Activated T-helper 1 cell treated with anti-CD3 and anti-CD28 coated beads, Interleukin-12 subunit alpha, Interleukin-12 subunit beta, Interleukin-2, Interleukin-4 antibody, amounts not matched to agents 30 ng/mL and 10 ng/mL and 1 ng/mL, durations not matched to agents 14 hours and 24 hours and 36 hours (primary cell): ENCODE results near the gene FAM83C. TPM values are rescaled to one million over a fixed set of nuclear protein-coding genes. Genes with fewer than 3 reads are reported as not detected.

Experiments
- DNase-seq: peaks from one replicate; pipeline ENCODE4 v3.0.0; 2021; ENCODE audit warnings: low spot score
- H3K27ac Mint-ChIP-seq: one replicate; pipeline ENCODE4 v1.8.0; 2021; ENCODE audit warnings: mild to moderate bottlenecking, mixed read lengths
- H3K27me3 Mint-ChIP-seq: one replicate; pipeline ENCODE4 v1.8.0; 2022; ENCODE audit warnings: mild to moderate bottlenecking, moderate library complexity, mixed read lengths; ENCODE audit not compliant: insufficient read depth
- H3K36me3 Mint-ChIP-seq: one replicate; pipeline ENCODE4 v1.8.0; 2021; ENCODE audit warnings: low read depth, mixed read lengths
- H3K4me1 Mint-ChIP-seq: one replicate; pipeline ENCODE4 v1.8.0; 2021; ENCODE audit warnings: low read depth, mixed read lengths
- H3K4me3 Mint-ChIP-seq: one replicate; pipeline ENCODE4 v1.8.0; 2021; ENCODE audit warnings: mild to moderate bottlenecking, moderate library complexity, mixed read lengths
- H3K9me3 Mint-ChIP-seq: one replicate; pipeline ENCODE4 v1.8.0; 2021; ENCODE audit warnings: mixed read lengths
- intact Hi-C: fragments of 100-400 bp; cut with micrococcal nuclease; formaldehyde crosslinking; loops from one replicate; pipeline ENCODE4 v1.15.1; 2024
- total RNA-seq: library from RNA; stranded (reverse); gene quantifications from 2 replicates; pipeline ENCODE4 v1.2.3, GENCODE V29; 2022

The FAM83C gene
- total RNA-seq, 1 donor from 2014 or later = not detected

GRCh38 chr20:35314816-35315631, 22.8 kb upstream of the FAM83C start:
- Mint-ChIP-seq H3K27me3 (no peaks in the 10 kb centered on the region), H3K9me3 (no peaks in the 10 kb centered on the region), H3K4me1 (peaks cover 61% of the 10 kb centered on the region), H3K27ac (peak overlapping the region; percentile 65), H3K4me3 (no peak overlapping the region), H3K36me3 (peaks cover 20% of the 10 kb centered on the region)
- intact Hi-C loops = no loop called here
- DNase-seq = no peak

DNA sequence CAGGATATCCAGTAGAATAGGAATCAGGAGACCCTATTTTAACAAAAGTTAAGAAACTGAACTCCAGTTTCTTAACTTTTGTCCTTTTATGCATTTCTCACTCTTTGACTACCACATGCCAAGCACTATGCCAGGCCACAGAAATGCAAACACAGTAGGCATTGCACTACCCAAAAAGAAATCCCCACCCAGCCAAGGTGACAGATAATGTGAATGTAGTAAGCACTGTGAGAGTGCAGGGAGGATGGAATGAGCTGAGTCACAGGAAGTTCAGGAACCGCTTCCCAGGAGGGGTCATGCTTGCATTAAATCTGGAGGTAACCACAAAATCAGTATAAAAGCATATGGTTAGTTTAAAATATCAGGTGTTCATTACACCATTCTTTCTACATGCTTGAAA, 20.1 kb upstream of the FAM83C start:
- peak overlapping the region; percentile 72 for H3K27ac Mint-ChIP-seq
- no peaks in the 10 kb centered on the region for H3K9me3 Mint-ChIP-seq
- no peaks in the 10 kb centered on the region for H3K27me3 Mint-ChIP-seq
- no peak for DNase-seq
- peaks cover 25% of the 10 kb centered on the region for H3K36me3 Mint-ChIP-seq
- peaks cover 45% of the 10 kb centered on the region for H3K4me1 Mint-ChIP-seq
- intact Hi-C loops = no loop called here
- H3K4me3 Mint-ChIP-seq = peak overlapping the region; percentile 36

GRCh38 chr20:35311822-35312221, 19.6 kb upstream of the FAM83C start:
- intact Hi-C loops = no loop called here
- no peak overlapping the region for H3K4me3 Mint-ChIP-seq

GRCh38 chr20:35311409-35311808, 19.2 kb upstream of the FAM83C start:
- H3K36me3 Mint-ChIP-seq = peaks cover 26% of the 10 kb centered on the region
- no peak overlapping the region for H3K27ac Mint-ChIP-seq
- peaks cover 49% of the 10 kb centered on the region for H3K4me1 Mint-ChIP-seq
- peak; percentile 31 for DNase-seq
- H3K9me3 Mint-ChIP-seq = no peaks in the 10 kb centered on the region
- no peaks in the 10 kb centered on the region for H3K27me3 Mint-ChIP-seq
- intact Hi-C loops = no loop called here
- H3K4me3 Mint-ChIP-seq = no peak overlapping the region

More at GRCh38 chr20:35311822-35312221, 19.6 kb upstream of the FAM83C start:
- Mint-ChIP-seq H3K4me1 (peaks cover 46% of the 10 kb centered on the region), H3K36me3 (peaks cover 25% of the 10 kb centered on the region), H3K27ac (peak overlapping the region; percentile 72), H3K9me3 (no peaks in the 10 kb centered on the region), H3K27me3 (no peaks in the 10 kb centered on the region)
- no peak for DNase-seq

DNA sequence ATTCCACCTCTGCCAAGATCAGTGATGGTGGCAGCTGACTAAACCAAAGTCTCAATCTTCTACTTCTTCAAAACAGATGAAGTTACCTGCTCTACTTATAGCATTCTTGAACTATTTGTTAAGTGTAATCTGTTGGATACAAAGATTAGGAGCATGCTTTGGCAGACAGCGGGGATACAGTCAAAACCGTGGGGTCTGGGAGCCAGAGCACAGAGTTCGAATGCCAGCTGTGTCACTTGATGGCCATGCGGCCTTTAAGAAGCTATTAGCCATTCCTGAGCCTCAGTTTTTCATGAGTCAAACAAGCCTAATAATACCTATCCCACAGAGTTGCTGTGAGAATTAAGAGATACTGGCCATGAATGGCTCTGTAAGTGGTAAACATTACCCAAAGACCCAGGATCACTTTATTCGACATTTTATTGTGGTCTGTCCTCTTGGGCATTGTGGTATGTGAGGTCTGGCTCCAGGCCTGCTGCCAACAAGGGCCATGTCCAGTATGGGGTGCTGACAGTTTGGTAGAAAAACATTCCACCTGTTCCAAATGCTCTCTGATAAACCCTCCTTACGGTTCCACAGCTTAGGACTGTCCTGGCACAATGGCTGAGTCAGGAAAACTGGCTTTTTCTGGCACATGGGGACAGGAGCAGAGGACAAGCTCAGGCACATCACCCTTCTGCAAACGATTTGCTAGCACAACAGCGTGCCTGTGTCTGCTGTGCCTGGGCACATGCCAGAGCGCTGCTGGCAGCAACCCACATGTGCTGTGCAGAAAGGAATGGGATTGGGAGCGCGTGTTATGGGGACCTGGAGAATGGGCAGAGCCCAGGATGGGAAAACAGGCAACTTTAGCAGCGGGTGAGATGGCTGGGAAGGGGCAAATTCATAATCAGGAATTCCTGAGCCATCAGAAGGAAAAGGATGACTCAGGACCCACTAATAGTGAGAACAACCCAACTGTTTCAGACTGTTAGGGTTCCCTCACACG, 15.7 kb upstream of the FAM83C start:
- H3K27ac Mint-ChIP-seq = no peak overlapping the region
- intact Hi-C loops = loop anchor here (10.0 kb wide), 1 partner anchor 357 kb away; the partner anchor contains the start of genes CPNE1 and RBM12

DNA sequence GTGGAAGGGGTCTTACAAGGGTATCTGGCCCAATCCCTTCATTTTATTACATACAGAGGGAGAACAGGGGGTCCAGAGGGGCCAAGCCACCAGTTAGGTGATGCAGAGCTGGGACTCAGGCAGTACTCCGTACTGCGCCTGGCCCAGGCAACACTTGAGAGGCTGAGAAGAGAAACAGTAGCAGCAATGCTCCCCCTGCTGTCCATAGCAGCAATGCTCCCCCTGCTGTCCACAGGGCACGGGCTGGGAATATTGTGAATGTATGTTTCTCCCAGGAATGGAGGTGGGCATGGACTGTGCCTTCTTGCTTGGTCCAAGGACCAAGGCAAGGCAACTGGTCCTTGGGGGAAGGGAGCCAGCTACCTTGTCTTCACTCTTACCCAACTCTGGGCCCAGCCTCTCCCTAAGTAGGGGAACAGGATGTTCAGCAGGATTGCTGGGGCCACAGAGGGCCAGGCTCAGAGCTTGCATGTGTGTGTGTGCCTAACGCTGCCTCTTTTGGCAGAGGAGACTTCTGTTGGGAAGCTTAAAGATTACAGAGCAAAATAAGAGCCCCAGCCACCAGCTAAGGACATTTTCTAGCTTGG, 14.8 kb upstream of the FAM83C start:
- no peak for DNase-seq
- Mint-ChIP-seq H3K9me3 (no peaks in the 10 kb centered on the region), H3K36me3 (peaks cover 13% of the 10 kb centered on the region), H3K4me1 (peaks cover 42% of the 10 kb centered on the region), H3K27ac (peak overlapping the region; percentile 1), H3K27me3 (no peaks in the 10 kb centered on the region), H3K4me3 (no peak overlapping the region)
- intact Hi-C loops = loop anchor here (10.0 kb wide), 1 partner anchor 358 kb away; the partner anchor contains the start of genes CPNE1 and RBM12

More for the DNA sequence above, 15.7 kb upstream of the FAM83C start:
- Mint-ChIP-seq H3K4me3 (no peak overlapping the region), H3K27me3 (no peaks in the 10 kb centered on the region), H3K4me1 (peaks cover 51% of the 10 kb centered on the region), H3K36me3 (peaks cover 20% of the 10 kb centered on the region), H3K9me3 (no peaks in the 10 kb centered on the region)
- DNase-seq = no peak

DNA sequence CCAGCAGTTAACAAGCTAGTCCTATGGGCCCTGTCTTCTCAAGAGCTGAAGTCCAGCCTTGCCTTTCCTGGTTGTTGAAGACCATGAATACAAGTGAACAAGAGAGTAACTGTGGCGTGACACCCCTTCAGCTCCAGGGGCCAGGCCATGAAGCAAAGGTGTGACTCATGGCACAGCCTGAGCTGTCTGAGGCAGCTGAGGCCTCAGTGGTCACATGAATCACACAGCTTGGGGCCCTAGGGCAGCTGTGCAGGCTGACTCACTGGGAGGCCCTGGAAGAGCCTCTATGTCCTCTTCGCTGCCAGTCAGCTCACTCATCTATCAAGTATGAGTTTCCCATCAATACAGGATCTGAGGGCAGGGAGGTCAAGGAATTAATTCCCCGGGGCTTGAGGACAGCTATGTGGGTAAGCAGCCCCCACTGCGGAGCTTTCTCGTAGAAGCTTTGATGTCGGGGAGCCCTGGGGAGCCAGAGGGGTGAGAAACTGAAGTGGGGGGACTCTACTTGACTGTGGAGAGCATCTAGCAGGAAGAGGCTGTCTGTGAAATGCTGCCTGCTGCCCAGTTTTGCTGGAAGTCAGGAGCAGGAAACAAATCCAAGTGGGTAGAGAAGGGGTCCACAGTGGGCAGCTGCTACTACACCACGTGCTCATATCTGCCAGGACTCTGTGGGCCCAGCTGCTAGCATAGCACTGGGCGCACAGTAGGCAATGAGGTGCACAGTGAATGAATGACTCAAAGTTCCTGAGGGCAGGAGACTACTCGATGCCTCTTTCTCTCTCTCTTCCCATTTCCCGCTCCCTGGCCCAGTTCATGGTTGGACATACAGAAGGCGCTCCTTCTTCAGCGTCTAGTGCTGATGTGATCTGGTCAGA, 13.7 kb upstream of the FAM83C start:
- H3K27ac Mint-ChIP-seq = peak overlapping the region; percentile 85
- intact Hi-C loops = loop anchor here (1.0 to 10.0 kb wide), 3 partner anchors 149 to 359 kb away; partner anchors contain the start of genes CEP250, CPNE1 and RBM12
- peak overlapping the region; percentile 9 for H3K4me3 Mint-ChIP-seq
- H3K27me3 Mint-ChIP-seq = no peaks in the 10 kb centered on the region
- H3K9me3 Mint-ChIP-seq = no peaks in the 10 kb centered on the region
- peaks cover 33% of the 10 kb centered on the region for H3K4me1 Mint-ChIP-seq
- peaks cover 11% of the 10 kb centered on the region for H3K36me3 Mint-ChIP-seq
- DNase-seq = peak; percentile 61

- peaks cover 9% of the 10 kb centered on the region for H3K36me3 Mint-ChIP-seq
- H3K4me3 Mint-ChIP-seq = no peak overlapping the region
- intact Hi-C loops = loop anchor here (1.0 to 10.0 kb wide), 6 partner anchors 24 to 360 kb away; partner anchors contain the start of genes CEP250, CPNE1 and RBM12
- no peak for DNase-seq
- H3K27me3 Mint-ChIP-seq = no peaks in the 10 kb centered on the region
- no peaks in the 10 kb centered on the region for H3K9me3 Mint-ChIP-seq
- H3K27ac Mint-ChIP-seq = no peak overlapping the region
- H3K4me1 Mint-ChIP-seq = peaks cover 32% of the 10 kb centered on the region
Observed at GRCh38 chr20:35304956-35305355, 12.7 kb upstream of the FAM83C start.

- Mint-ChIP-seq H3K4me1 (peaks cover 32% of the 10 kb centered on the region), H3K27ac (peak overlapping the region; percentile 71), H3K27me3 (no peaks in the 10 kb centered on the region), H3K9me3 (no peaks in the 10 kb centered on the region), H3K36me3 (peaks cover 7% of the 10 kb centered on the region), H3K4me3 (no peak overlapping the region)
- DNase-seq = peak; percentile 81
- intact Hi-C loops = loop anchor here (1.0 to 10.0 kb wide), 5 partner anchors 25 to 361 kb away; partner anchors contain the start of genes CEP250, CPNE1 and RBM12
Observed at GRCh38 chr20:35303735-35304491, 11.7 kb upstream of the FAM83C start.

GRCh38 chr20:35303382-35303734, 11.1 kb upstream of the FAM83C start:
- Mint-ChIP-seq H3K27ac (no peak overlapping the region), H3K27me3 (no peaks in the 10 kb centered on the region), H3K4me1 (peaks cover 32% of the 10 kb centered on the region), H3K36me3 (peaks cover 7% of the 10 kb centered on the region), H3K4me3 (no peak overlapping the region), H3K9me3 (no peaks in the 10 kb centered on the region)
- intact Hi-C loops = loop anchor here (10.0 kb wide), 1 partner anchor 361 kb away; the partner anchor contains the start of genes CPNE1 and RBM12
- DNase-seq = no peak
